NCI-H2196 (cell line): Measurements from ENCODE around the gene EXOC4.
"Not testable (repeated sequence)": the region's sequence is repeated elsewhere in the genome, so short reads cannot be mapped to it uniquely, and the experiment has no call there.

Experiments
- DNase-seq: peaks from one replicate; lab custom pipeline; 2025; ENCODE audit not compliant: unreplicated experiment; lab: John Stamatoyannopoulos, UW

The EXOC4 gene

GRCh38 chr7:133252858-133253518 is at the start of gene EXOC4:
EXOC4 (plus strand) TSS chr7:133253078.
- DNase-seq = peak; percentile 96

GRCh38 chr7:133203490-133203889 is 49.4 kb upstream of the EXOC4 start:
- DNase-seq = no peak

GRCh38 chr7:133207687-133208086 is 45.2 kb upstream of the EXOC4 start:
- no peak for DNase-seq

- not testable (repeated sequence) for DNase-seq
Measured at GRCh38 chr7:133210817-133211216, 42.1 kb upstream of the EXOC4 start.

- not testable (repeated sequence) for DNase-seq
Measured at GRCh38 chr7:133213772-133214171, 39.1 kb upstream of the EXOC4 start.

- no peak for DNase-seq
Measured at GRCh38 chr7:133217773-133218172, 35.1 kb upstream of the EXOC4 start.

- peak; percentile 67 for DNase-seq
Measured at GRCh38 chr7:133230591-133231194, 22.2 kb upstream of the EXOC4 start.

- no peak for DNase-seq
Measured at GRCh38 chr7:133233142-133233541, 19.7 kb upstream of the EXOC4 start.

- peak; percentile 47 for DNase-seq
Measured at GRCh38 chr7:133234961-133235875, 17.7 kb upstream of the EXOC4 start.

GRCh38 chr7:133237545-133237944 is 15.3 kb upstream of the EXOC4 start:
- no peak for DNase-seq

GRCh38 chr7:133240302-133240701 is 12.6 kb upstream of the EXOC4 start:
- DNase-seq = no peak

- no peak for DNase-seq
Measured at GRCh38 chr7:133246558-133246957, 6.3 kb upstream of the EXOC4 start.

GRCh38 chr7:133248901-133249300 is 4.0 kb upstream of the EXOC4 start:
- no peak for DNase-seq

GRCh38 chr7:133252506-133252857 is 396 bp upstream of the EXOC4 start:
- no peak for DNase-seq

GRCh38 chr7:133253519-133253875 is 619 bp downstream of the EXOC4 start:
- DNase-seq = no peak

GRCh38 chr7:133255486-133255885 is 2.6 kb downstream of the EXOC4 start:
- no peak for DNase-seq

GRCh38 chr7:133258174-133258573 is 5.3 kb downstream of the EXOC4 start:
- DNase-seq = no peak

GRCh38 chr7:133265821-133266220 is 12.9 kb downstream of the EXOC4 start:
- no peak for DNase-seq

GRCh38 chr7:133268355-133268754 is 15.5 kb downstream of the EXOC4 start:
- DNase-seq = no peak

- DNase-seq = no peak
Measured at GRCh38 chr7:133272336-133272735, 19.5 kb downstream of the EXOC4 start.

GRCh38 chr7:133273227-133273626 is 20.3 kb downstream of the EXOC4 start:
- no peak for DNase-seq

GRCh38 chr7:133274265-133274664 is 21.4 kb downstream of the EXOC4 start:
- no peak for DNase-seq
